Gastroesophageal sphincter (tissue), 4 donors: Measurements from ENCODE around the gene SNX12. TPM values are rescaled to one million over a fixed set of nuclear protein-coding genes. Genes with fewer than 3 reads are reported as not detected.

Experiments
- ATAC-seq: fragments of 150-250 bp; one replicate; pipeline ENCODE4 v1.9.1; 2016; ENCODE audit warnings: mild to moderate bottlenecking, moderate library complexity
- H3K27ac ChIP-seq, 4 donors: fragments of 200-600 bp; sonication (generic) in 3 of 4; 1 replicate in 3 of 4; 2 replicates in 1 of 4; pipeline ENCODE4 v1.5.1; 2016 to 2019
- H3K27me3 ChIP-seq: fragments of 200-600 bp; sonication (generic); one replicate; pipeline ENCODE4 v1.5.1; 2019
- H3K36me3 ChIP-seq, 2 donors: fragments of 200-600 bp; sonication (generic); one replicate each; pipeline ENCODE4 v1.5.1; 2019; ENCODE audit warnings: control low read depth in 1 of 2
- H3K4me1 ChIP-seq, 3 donors: fragments of 200-600 bp; sonication (generic); 1 replicate in 2 of 3; 2 replicates in 1 of 3; pipeline ENCODE4 v1.5.1; 2016 to 2019; ENCODE audit warnings: control low read depth in 2 of 3
- H3K4me3 ChIP-seq, 2 donors: fragments of 200-600 bp; sonication (generic); one replicate each; pipeline ENCODE4 v1.5.1; 2019; ENCODE audit warnings: mild to moderate bottlenecking in 1 of 2, moderate library complexity in 1 of 2
- H3K9me3 ChIP-seq, 3 donors: fragments of 200-600 bp; sonication (generic); one replicate each; pipeline ENCODE4 v1.5.1; 2017 to 2019; ENCODE audit warnings: control low read depth in 2 of 3
- CTCF ChIP-seq, 4 experiments: fragments of 200-600 bp in 2 of 4; fragments of 450-650 bp in 2 of 4; sonication (generic) in 1 of 4; IDR thresholded peaks; one replicate each; pipeline ENCODE4 v1.5.1; 2017 to 2019; ENCODE audit warnings: antibody characterized with exemption in 4 of 4, mild to moderate bottlenecking in 2 of 4, moderate library complexity in 2 of 4
- EP300 ChIP-seq: sonication (generic); formaldehyde crosslinking; IDR thresholded peaks from one replicate; pipeline ENCODE4 v1.6.1; 2017; ENCODE audit warnings: antibody characterized with exemption, mild to moderate bottlenecking
- POLR2A ChIP-seq, 2 donors: fragments of 450-650 bp; IDR thresholded peaks; one replicate each; pipeline ENCODE4 v1.6.1; 2017; ENCODE audit warnings: antibody characterized with exemption in 2 of 2, mild to moderate bottlenecking in 2 of 2, moderate library complexity in 1 of 2
- POLR2AphosphoS5 ChIP-seq: sonication (generic); formaldehyde crosslinking; IDR thresholded peaks from one replicate; pipeline ENCODE4 v1.6.1; 2017; ENCODE audit warnings: antibody characterized with exemption
- WGBS, 2 donors: methylation state at CpG; one replicate each; pipeline ENCODE4 v1.1.5; 2018; ENCODE audit warnings: low coverage in 1 of 2; 5-methylcytosine and 5-hydroxymethylcytosine counted together
- total RNA-seq, 4 donors: library from RNA; depleted of rRNA; stranded (reverse); fragments of >200 nt; gene quantifications; one replicate each; pipeline ENCODE4 v1.1.0, GENCODE V29; 2016

Gene SNX12
- total RNA-seq, 4 donors from 2014 or later, result 43.1 to 81.7 (median 52.0) TPM

- H3K27me3 ChIP-seq, result no peaks in the 10 kb centered on the region
- H3K9me3 ChIP-seq, result no peaks in the 10 kb centered on the region
- H3K4me3 ChIP-seq, result peak overlapping the region; percentile 62 to 72
- TF ChIP-seq CTCF (IDR thresholded peaks at IDR 0.05), result no peak
- no peak for TF ChIP-seq POLR2A (IDR thresholded peaks at IDR 0.05)
- TF ChIP-seq POLR2AphosphoS5, result no peak
- TF ChIP-seq EP300, result no peak
- ATAC-seq, result no peak
- H3K4me1 ChIP-seq, result peaks cover 0 to 26% (median 0%) of the 10 kb centered on the region in 3 donors
- WGBS, 2 donors, result 10 to 32% methylated on average over 4 to 6 of the region's 6 CpGs
- H3K27ac ChIP-seq, result peak overlapping the region in 2 of 4 donors; percentile 73 to 81
- no peaks in the 10 kb centered on the region for H3K36me3 ChIP-seq
Observed at GRCh38 chrX:71095033-71095432, 26.9 kb upstream of the SNX12 start.

- Histone ChIP-seq H3K27me3 (no peaks in the 10 kb centered on the region), H3K27ac (no peak overlapping the region), H3K4me3 (no peak overlapping the region), H3K36me3 (no peaks in the 10 kb centered on the region), H3K4me1 (peaks cover 0 to 4% (median 0%) of the 10 kb centered on the region in 3 donors), H3K9me3 (no peaks in the 10 kb centered on the region)
- no peak for ATAC-seq
- WGBS, 2 donors, result 43 to 60% methylated on average over 2 to 5 of the region's 5 CpGs
- TF ChIP-seq EP300 (no peak), POLR2AphosphoS5 (no peak), CTCF (IDR thresholded peaks at IDR 0.05) (no peak), POLR2A (IDR thresholded peaks at IDR 0.05) (no peak)
Observed at GRCh38 chrX:71091263-71091662, 23.1 kb upstream of the SNX12 start.

GRCh38 chrX:71085900-71086299, 17.8 kb upstream of the SNX12 start:
- no peaks in the 10 kb centered on the region for H3K9me3 ChIP-seq
- no peak for ATAC-seq
- TF ChIP-seq CTCF (IDR thresholded peaks at IDR 0.05) (no peak), POLR2A (IDR thresholded peaks at IDR 0.05) (no peak), POLR2AphosphoS5 (no peak), EP300 (no peak)
- WGBS, 2 donors, result 17 to 20% methylated on average over 1 to 2 of the region's 4 CpGs
- no peaks in the 10 kb centered on the region for H3K36me3 ChIP-seq
- no peak overlapping the region for H3K27ac ChIP-seq
- no peaks in the 10 kb centered on the region for H3K27me3 ChIP-seq
- H3K4me1 ChIP-seq, result no peaks in the 10 kb centered on the region
- no peak overlapping the region for H3K4me3 ChIP-seq

- TF ChIP-seq POLR2AphosphoS5 (no peak), CTCF (IDR thresholded peaks at IDR 0.05) (no peak)
- Histone ChIP-seq H3K4me1 (no peaks in the 10 kb centered on the region), H3K4me3 (no peak overlapping the region), H3K27ac (no peak overlapping the region), H3K9me3 (no peaks in the 10 kb centered on the region), H3K27me3 (no peaks in the 10 kb centered on the region), H3K36me3 (no peaks in the 10 kb centered on the region)
- WGBS, 2 donors, result no CpG with 5 or more reads among the region's 4 CpGs
- no peak for ATAC-seq
Observed at GRCh38 chrX:71082822-71083221, 14.7 kb upstream of the SNX12 start.

- ATAC-seq, result no peak
- Histone ChIP-seq H3K4me3 (no peak overlapping the region), H3K36me3 (no peaks in the 10 kb centered on the region), H3K4me1 (no peaks in the 10 kb centered on the region), H3K27me3 (no peaks in the 10 kb centered on the region), H3K27ac (no peak overlapping the region), H3K9me3 (no peaks in the 10 kb centered on the region)
- WGBS, 2 donors, result 0 to 64% methylated on average over 1 to 5 of the region's 5 CpGs
- no peak for TF ChIP-seq POLR2A (IDR thresholded peaks at IDR 0.05)
- no peak for TF ChIP-seq CTCF (IDR thresholded peaks at IDR 0.05)
- no peak for TF ChIP-seq POLR2AphosphoS5
- no peak for TF ChIP-seq EP300
Observed at GRCh38 chrX:71082124-71082647, 14.1 kb upstream of the SNX12 start.
